ENCODE data around the gene MMP10. TPM values are rescaled to one million over a fixed set of nuclear protein-coding genes. Genes with fewer than 3 reads are reported as not detected.

The MMP10 gene
- total and polyA plus RNA-seq, 10 donors, result 0.06 to 0.79 (median 0.50) TPM; not detected in 5

GRCh38 chr11:102727890-102728289 lies 52.5 kb downstream of the MMP10 start:
- H3K4me3 ChIP-seq, result no peak overlapping the region
- peak overlapping the region in 4 of 8 donors; percentile 56 to 73 (median 68) for H3K27ac ChIP-seq
- H3K4me1 ChIP-seq, result peaks cover 0 to 14% (median 0%) of the 10 kb centered on the region in 6 donors
- no peaks in the 10 kb centered on the region for H3K36me3 ChIP-seq
- 43 to 76% (median 62%) methylated on average over 2 of the region's 2 CpGs for WGBS, 5 donors
- no peaks in the 10 kb centered on the region for H3K27me3 ChIP-seq (replicated peaks in 1 of 7)
- no peaks in the 10 kb centered on the region for H3K9me3 ChIP-seq
- intact Hi-C loops (cut with DNase I; ENCODE audit: low total_unique reads), result no loop called here
- no peak for DNase-seq
- TF ChIP-seq POLR2A (IDR thresholded peaks at IDR 0.05) (no peak), POLR2AphosphoS5 (IDR thresholded peaks at IDR 0.05) (no peak), CTCF (IDR thresholded peaks at IDR 0.05 in 8 of 11, conservative IDR thresholded peaks at IDR 0.05 in 3 of 11) (no peak)

- peaks cover 0 to 22% (median 0%) of the 10 kb centered on the region in 6 donors for H3K4me1 ChIP-seq
- TF ChIP-seq POLR2AphosphoS5 (IDR thresholded peaks at IDR 0.05) (no peak), CTCF (IDR thresholded peaks at IDR 0.05 in 8 of 11, conservative IDR thresholded peaks at IDR 0.05 in 3 of 11) (no peak), POLR2A (IDR thresholded peaks at IDR 0.05) (no peak)
- no peak for DNase-seq
- H3K9me3 ChIP-seq, result no peaks in the 10 kb centered on the region
- intact Hi-C loops (cut with DNase I; ENCODE audit: low total_unique reads), result no loop called here
- H3K27ac ChIP-seq, result peak within 1 kb of the TSS in 3 of 8 donors; percentile 55 to 69 (median 57)
- H3K4me3 ChIP-seq, result no peak within 1 kb of the TSS
- 22 to 69% (median 33%) methylated on average over 2 of the region's 2 CpGs for WGBS, 5 donors
- no peaks in the 10 kb centered on the region for H3K36me3 ChIP-seq
- H3K27me3 ChIP-seq (replicated peaks in 1 of 7), result no peaks in the 10 kb centered on the region
Observed at GRCh38 chr11:102724904-102725500, 55.4 kb downstream of the MMP10 start, which contains the start of gene MMP8. MMP8 (minus strand) TSS chr11:102724954; CDS start chr11:102724855, 99 bp downstream.

- Histone ChIP-seq H3K27ac (peak overlapping the region in 4 of 8 donors; percentile 23 to 69 (median 56)), H3K36me3 (no peaks in the 10 kb centered on the region), H3K4me1 (peaks cover 0 to 22% (median 0%) of the 10 kb centered on the region in 6 donors), H3K27me3 (replicated peaks in 1 of 7) (no peaks in the 10 kb centered on the region), H3K9me3 (no peaks in the 10 kb centered on the region), H3K4me3 (no peak overlapping the region)
- intact Hi-C loops (cut with DNase I; ENCODE audit: low total_unique reads), result no loop called here
- no peak for DNase-seq
- TF ChIP-seq POLR2AphosphoS5 (IDR thresholded peaks at IDR 0.05) (no peak), POLR2A (IDR thresholded peaks at IDR 0.05) (no peak), CTCF (IDR thresholded peaks at IDR 0.05 in 8 of 11, conservative IDR thresholded peaks at IDR 0.05 in 3 of 11) (no peak)
Observed at GRCh38 chr11:102722821-102723220, 57.6 kb downstream of the MMP10 start.

Other genes starting within 250 kb of the MMP10 start
- under 1 TPM in 2 of 7 donors, not detected in 5; 0.34 to 0.63 TPM for gene MMP7, start 249.9 kb downstream of the MMP10 start, total RNA-seq
- under 1 TPM in 1 of 3 donors, not detected in 2; 0.59 TPM for gene MMP7, start 249.9 kb downstream of the MMP10 start, polyA plus RNA-seq
- not detected for gene MMP20, start 155.3 kb downstream of the MMP10 start, total RNA-seq
- gene MMP20, start 155.3 kb downstream of the MMP10 start, polyA plus RNA-seq, result under 1 TPM in 1 of 3 donors, not detected in 2; 0.11 TPM
- under 1 TPM in 1 of 7 donors, not detected in 6; 0.23 TPM for gene MMP27, start 74.9 kb downstream of the MMP10 start, total RNA-seq
- not detected for gene MMP27, start 74.9 kb downstream of the MMP10 start, polyA plus RNA-seq
- gene MMP8, start 55.7 kb downstream of the MMP10 start, total RNA-seq, result 100 to 1,000 TPM in 1 of 7 donors, 10 to 100 TPM in 5, 1 to 10 TPM in 1; 2.2 to 120 (median 25.4) TPM
- gene MMP8, start 55.7 kb downstream of the MMP10 start, polyA plus RNA-seq, result 10 to 100 TPM in 1 of 3 donors, 1 to 10 TPM in 1, under 1 TPM in 1; 0.87 to 10.2 (median 7.5) TPM
- 1 to 10 TPM; 1.2 to 8.8 (median 2.3) TPM for gene MMP1, start 17.5 kb upstream of the MMP10 start, total RNA-seq
- 1 to 10 TPM in 2 of 3 donors, under 1 TPM in 1; 1.00 to 4.0 (median 2.4) TPM for gene MMP1, start 17.5 kb upstream of the MMP10 start, polyA plus RNA-seq
- not detected for gene MMP3, start 63.0 kb upstream of the MMP10 start, total RNA-seq
- not detected for gene MMP3, start 63.0 kb upstream of the MMP10 start, polyA plus RNA-seq
- gene MMP12, start 94.4 kb upstream of the MMP10 start, total RNA-seq, result 10 to 100 TPM in 1 of 7 donors, 1 to 10 TPM in 6; 1.7 to 64.9 (median 4.8) TPM
- 1 to 10 TPM in 2 of 3 donors, under 1 TPM in 1; 0.52 to 8.1 (median 1.7) TPM for gene MMP12, start 94.4 kb upstream of the MMP10 start, polyA plus RNA-seq
- not detected for gene MMP13, start 175.1 kb upstream of the MMP10 start, total RNA-seq
- gene MMP13, start 175.1 kb upstream of the MMP10 start, polyA plus RNA-seq, result not detected